Measurements from ENCODE around the gene SMIM41.
A peak's percentile ranks its signal among the peaks of the same experiment; 100 is the strongest.

The SMIM41 gene

DNA sequence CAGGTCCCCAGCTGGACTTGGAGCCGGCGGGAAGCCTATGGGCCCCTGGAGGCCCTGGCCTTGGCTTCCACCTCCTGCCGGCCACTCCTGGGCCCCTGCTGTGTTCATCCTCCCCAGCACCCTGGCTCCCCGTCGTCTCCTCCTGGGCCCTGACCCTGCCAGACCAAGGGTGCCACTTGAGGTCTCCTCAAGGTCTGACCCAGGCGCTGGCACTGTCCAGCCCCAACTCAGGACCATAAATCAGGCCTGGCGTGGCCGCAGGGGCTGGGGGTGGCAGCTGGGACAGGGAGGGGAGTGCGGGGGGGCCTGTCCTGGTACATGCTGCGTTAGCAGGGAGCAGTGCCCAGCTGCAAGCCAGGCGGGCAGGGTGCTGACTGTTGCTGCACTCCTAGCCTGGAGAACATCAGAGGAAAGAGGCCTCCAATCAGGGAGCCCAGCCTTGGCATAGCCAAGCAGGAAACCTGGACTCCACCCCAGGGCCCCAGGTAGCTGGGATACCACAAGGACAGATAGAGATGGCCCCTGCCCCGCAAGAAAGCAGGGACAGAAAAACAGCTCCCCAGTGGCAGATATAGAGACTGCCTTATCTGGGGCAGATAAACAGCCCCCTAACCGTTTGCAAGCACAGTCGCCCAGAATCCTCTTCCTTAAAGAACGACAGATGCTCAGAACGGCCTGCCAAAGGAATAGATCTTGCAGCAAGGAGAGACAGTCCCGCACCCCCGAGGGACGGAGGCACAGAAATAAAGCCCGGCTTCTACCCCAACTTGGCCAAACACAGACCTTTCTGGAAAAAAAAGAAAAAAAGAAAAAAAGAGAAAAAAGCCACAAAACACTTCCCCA is 16.2 kb upstream of the SMIM41 start:
- no peak for DNase-seq (ENCODE audit: low read depth in 2 of 2)

DNA sequence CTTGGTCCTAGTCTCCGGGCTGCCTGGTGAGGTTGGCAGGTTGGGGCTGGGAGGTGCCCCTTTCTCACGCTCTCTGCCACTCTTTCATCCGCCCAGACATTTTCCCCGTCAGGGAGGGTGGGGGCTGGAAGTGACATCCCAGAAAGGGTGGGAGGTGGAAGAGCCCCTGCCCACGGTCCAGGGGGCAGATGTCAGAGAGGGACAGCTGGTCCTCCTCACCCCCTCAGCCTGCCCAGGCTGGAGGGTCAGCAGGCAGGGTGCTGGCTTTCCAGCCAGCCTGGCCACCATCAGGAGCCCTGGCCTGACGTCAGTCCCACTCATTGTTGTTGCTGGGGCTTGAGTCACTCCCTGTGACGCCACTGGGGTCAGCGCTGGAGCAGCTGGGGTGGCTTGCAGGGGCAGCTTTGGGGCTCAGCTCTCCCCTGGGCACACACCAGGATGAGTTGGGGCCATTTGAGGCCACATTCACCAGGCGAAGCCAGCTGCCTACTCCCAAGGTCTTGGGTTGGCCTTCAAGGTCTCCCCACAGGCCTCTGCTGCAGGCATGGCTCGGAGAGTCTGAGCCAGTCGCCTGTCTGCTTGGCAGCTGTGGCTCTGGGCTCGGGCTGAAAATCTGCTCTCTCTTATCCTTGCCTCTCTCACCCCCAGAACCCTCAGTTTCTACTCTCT is 15.4 kb upstream of the SMIM41 start:
- DNase-seq (ENCODE audit: low read depth in 2 of 2): no peak

DNA sequence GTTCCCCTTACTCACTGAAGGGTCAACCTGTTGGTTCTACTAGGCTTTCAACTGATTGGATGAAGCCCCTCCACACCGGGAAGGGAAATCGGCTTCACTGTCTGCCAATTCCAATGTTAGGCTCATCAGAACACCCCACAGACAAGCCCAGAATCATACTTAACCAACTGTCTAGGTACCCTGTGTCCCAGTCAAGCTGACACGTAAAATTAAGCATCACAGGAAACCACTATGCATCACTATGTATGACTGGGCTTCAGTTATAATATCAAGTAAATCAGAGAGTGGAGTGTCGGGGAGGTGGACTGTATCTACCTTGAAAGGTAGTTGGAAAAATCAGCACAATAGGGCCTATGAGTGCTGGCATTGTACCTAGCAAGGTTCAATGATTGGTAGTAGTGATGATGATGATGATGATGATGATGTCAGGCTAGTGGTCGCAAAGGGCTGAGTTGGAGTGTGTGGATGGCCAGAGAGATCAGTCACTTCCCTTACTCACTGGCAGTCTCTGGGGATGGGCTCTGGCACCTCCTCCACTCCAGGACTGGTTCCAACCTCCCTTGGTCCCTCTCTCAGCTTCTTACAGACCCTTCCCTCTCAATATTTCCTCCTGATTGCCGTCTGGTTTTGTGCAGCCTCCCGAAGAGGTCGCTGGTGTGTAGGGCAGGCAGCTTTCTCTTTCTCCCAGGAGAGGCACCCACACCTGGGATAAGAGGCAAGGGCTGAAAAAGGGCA is 13.0 kb upstream of the SMIM41 start:
- no peak for DNase-seq (ENCODE audit: low read depth in 2 of 2)

DNA sequence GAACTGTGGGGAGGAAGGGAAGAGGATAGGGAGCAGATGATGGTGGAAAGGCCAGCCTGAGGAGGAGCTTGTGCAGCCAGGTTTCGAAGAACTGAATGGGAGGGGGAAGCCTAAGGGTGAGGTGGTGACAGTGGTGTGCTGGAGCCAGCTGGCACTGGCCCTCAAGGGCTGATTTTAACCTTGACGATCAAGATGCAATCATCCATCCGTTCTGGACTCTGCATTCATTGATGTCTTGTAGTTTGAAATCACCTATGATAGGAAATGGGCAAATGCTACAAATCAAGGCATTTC is 12.5 kb upstream of the SMIM41 start:
- DNase-seq (ENCODE audit: low read depth in 2 of 2): no peak

DNA sequence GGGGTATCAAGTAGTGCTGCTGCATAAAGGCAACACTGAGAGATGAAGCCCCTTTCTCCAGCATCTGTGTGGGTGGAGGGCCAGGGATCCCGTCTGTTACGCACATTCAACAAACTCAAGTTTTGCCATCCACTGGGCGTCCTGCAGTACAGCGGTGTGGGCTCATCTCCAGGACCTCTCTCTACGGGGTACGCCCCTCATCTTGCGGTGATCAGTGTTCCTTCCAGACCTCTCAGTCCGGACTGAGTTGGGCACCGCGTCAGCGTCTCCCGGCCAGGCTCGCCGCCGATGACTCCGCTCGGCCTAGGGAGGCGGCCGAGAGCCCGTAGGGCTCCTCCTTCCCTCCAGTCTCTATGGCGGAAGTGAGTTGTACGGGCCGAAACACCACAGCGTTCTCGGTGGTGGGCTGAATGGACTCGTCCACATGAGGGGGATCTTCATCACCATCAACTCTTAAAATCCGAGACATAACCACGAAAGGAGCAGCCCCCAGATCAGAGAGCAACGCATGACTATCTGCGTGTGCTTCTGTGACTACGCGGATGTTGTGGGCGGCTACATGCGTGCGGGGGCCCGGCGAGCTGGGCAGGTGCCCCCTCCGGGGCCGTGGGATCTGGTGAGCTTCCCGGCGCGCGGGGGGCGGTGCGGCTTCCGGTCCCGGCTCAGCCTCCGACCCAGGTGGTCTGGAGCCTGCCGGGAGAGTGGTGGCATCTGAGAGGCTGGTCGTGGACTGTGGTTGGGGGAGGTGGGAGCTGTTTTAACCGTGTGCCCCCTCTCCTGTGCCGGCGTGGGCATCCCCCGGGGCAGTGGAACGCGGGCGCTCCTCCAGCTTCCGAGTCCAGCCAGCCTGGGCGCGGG is 9.9 kb upstream of the SMIM41 start, which contains the start of gene ATG101:
Gene ATG101 (plus strand): TSS at position 652 of the 858 bp plus-strand sequence. CDS start 3,673 bp downstream, outside the sequence.
- DNase-seq (ENCODE audit: low read depth in 2 of 2): peak; percentile 70 to 80

DNA sequence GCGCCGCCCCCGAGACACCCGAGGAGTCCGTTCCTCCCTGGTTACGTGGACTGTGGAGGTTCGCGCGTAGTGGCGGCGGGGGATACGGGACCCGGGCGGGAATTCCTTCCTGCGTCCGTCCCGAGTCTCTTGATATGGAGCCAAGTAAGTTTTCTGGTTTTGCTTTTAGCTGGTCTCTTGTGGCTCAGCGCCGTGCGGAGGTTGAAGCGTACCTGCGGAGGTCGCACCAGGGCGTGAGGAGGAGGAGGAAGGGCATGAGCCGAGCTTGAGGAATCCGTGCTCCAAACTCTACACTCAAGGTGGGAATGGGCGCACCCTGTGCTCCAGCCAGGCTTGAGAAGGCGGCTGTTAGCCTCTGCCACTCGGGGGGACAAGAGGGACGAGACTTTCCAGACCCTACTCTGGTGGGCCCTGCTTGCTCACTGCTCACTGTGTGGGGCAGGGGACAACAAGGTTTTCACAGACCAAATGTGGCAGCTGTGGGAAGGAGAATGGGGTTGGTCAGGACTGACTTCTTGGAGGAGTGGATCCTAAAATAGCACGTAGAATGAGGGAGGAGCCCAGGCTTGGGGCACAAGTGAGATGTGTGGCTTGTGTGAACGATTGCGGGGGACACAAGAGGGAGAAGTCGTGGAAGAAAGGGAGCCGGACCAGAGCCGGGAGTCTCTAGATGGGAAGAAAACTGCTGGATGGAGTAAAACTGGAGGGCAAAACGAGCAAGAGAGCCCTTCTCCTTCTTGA is 9.1 kb upstream of the SMIM41 start:
- no peak for DNase-seq (ENCODE audit: low read depth in 2 of 2)

DNA sequence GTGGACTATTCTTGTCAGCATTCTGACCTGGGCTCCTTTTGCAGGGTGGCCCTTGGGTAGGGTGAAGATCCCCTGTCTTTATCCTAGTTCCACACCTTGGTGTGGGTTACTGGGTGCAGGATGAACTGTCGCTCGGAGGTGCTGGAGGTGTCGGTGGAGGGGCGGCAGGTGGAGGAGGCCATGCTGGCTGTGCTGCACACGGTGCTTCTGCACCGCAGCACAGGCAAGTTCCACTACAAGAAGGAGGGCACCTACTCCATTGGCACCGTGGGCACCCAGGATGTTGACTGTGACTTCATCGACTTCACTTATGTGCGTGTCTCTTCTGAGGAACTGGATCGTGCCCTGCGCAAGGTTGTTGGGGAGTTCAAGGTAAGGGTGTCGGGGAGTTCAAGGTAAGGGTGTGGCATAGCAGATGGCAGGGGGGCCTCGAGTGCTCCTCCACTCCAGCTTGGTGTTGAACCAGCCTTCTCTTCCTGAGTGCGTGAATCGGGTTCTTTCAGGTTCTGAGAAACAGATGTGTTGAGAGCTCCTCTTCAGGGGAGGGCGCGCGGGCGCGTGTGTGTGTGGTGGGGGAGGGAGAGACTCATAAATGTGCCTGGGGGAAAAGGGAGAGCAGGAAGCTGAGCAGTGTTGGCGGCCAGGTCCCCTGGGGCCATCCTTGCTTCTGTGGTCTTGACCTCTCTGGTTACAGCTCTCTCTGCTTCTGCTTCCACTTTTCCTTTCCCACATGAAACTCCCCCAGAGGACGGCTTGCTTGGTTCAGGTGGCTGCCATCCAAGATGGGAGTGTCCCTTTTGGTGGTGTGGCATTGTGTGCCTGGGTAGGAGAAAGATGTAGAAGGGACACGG is 5.7 kb upstream of the SMIM41 start:
- no peak for DNase-seq (ENCODE audit: low read depth in 2 of 2)

DNA sequence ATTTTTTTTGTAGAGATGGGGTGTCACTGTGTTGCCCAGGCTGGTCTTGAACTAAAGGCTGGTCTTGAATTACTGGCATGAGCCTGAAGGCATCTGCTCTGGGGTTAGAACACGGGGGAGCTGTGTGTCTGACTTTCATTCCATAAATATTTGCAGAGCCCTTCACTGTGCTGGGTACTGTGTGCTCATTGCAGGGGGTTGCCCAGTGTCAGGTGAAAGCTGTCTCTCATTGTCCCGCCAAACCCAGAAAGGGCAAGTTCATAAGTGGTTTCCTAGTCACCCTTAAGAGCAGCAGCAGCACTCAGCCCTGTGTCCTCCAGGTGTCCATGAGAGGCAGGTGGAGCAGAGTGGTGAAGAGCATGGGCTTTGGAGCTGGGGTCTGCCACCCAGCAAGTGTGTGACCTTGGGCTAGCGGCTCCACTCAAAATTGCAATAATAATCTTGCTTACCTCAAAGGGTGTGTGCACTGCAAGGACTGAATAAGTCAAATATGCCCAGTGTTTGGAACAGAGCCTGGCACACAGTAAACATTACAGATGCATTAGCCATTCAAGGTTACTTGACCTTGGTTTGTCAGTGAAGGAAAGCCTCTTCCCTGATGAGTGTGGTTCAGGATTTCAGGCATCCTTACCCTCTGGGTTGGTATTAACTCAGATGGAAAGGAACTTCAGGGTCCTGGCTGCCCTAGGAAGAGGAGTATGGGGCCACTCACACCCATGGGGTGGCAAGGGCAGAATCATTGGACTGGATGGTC is 4.4 kb upstream of the SMIM41 start:
- no peak for DNase-seq (ENCODE audit: low read depth in 2 of 2)

DNA sequence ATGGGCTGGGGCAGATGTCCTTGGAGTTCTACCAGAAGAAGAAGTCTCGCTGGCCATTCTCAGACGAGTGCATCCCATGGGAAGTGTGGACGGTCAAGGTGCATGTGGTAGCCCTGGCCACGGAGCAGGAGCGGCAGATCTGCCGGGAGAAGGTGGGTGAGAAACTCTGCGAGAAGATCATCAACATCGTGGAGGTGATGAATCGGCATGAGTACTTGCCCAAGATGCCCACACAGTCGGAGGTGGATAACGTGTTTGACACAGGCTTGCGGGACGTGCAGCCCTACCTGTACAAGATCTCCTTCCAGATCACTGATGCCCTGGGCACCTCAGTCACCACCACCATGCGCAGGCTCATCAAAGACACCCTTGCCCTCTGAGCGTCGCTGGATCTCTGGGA is 2.7 kb upstream of the SMIM41 start:
- DNase-seq (ENCODE audit: low read depth in 2 of 2): no peak

DNA sequence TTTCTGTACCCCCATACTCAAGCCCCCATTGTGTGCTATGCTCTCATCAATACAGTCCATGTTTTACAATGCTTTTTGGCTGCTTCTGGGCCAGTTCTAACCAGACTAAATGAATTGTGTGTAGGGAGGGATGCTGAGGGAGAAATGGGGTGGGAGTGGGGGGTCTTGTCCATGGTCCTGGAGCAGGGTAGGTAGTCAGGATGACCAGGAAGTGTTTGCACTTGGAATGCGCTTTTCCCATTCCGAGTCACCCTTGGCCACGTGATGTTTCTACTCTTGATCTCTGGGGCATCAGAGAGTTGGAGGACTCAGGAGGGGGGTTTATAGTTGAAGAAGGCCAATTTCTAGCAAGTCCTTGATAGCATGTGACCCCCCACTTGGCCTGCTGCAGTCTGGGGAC is 1.2 kb upstream of the SMIM41 start:
- DNase-seq (ENCODE audit: low read depth in 2 of 2): no peak

DNA sequence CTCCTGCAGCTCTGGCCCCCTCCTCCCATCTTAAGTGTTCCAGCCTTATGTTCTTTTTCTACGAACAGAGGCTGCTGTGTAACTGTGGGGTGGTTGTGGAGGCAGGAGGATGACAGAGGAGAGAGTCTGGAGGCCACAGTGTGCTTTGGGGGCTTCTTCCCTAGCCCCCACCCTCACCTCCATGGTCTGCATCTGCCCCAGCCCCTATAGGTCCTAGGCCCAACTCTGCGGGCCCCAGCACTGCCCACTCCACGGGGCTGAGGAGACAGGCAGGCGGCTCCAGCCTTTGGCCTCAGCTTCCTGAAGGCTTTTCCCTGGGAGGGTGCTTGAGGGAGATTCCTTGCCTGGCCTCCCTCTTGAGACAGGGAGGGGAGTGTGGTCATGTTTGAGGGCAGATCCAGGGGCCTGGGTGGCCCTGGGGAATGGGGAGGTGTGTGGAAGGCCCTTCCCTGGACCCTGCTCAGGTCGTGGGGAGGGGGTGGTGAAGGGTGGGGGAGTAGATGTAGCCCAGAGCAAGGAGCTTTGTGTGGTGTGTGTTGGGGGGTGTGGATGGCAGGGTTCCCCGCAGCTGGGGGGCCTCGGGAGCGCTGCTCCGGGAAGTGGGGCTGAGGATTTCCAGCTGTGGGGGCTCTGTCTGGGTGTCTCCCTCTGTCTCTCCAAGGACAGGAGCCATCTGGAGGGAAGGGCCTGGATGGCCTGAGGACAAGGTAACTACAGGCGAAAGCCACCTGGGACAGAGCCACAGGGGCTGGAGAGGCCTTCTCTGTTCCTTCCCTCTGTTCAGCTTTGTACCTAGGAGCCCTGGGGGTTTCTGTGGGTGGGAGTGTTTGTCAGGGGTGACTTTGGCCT is 1.1 kb downstream of the SMIM41 start:
- no peak for DNase-seq (ENCODE audit: low read depth in 2 of 2)

DNA sequence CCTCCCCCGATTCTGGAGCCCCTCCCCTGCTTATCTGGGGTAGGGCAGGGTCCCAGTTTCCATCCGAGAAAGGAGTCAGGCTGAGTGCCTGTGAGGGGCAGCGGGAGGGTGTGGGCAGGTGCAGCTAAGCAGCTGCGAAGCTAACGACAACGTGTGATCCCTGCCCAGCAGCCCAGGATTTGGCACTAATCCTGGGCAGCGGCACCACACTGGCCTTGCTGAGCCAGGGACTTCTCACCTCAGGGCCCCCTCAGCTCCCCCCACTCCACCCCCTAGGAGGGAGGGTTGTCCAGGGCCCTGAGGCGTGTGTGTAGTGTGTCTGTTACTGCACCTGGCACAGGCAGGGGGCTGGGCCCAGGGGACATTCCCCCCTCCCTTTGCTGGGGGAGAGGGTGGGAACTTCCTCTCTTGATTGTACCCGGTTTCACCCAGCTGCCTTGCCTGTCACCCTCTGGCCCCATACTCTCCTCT is 1.8 kb downstream of the SMIM41 start:
- no peak for DNase-seq (ENCODE audit: low read depth in 2 of 2)

DNA sequence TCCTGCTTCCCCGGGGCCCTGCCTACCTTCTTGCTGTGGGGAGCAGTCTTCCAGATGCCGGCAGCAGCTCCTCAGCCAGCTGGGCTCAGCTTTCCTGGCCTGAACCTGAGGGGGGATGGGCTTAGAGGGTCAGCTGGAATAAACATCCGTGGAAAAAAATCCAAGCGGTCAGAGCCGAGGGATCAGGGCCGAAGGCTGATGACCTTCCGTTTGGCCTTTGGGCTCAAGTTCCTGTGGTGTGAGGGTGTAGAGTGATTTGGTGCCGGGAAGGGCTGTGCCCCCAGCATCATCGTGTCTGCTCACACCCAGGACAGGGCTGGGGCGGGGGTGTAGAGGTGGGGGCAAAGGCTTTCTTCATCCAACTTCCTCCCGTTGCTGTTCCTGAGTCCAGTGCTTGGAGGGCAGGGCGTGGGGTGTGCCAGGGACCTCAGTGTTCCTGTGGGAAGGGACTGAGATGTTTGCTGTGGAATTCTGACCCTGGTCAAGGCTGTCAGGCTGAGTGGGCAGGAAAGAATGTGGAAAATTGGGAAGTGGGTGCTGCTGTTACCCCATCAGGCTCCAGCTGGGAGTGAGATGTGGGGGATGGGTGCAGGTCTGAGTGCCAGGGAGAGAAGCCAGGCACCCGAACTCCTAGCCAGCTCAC is 2.6 kb downstream of the SMIM41 start:
- DNase-seq (ENCODE audit: low read depth in 2 of 2): no peak

DNA sequence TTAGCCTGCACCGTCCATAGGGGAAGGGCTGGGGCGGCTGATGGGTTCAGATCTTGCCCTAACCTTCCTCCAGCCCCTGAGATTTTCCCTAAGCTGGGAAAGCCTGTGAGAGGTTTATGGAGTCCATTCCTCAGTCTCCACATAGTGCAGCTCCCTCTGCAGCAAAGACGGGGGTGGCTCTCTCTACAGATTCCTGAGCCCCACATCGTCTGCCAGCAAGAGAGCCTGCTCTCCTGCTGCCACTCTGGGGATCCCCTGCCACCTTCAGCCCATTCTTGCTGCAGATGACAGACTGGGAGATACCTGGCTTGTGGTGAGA is 3.1 kb downstream of the SMIM41 start:
- DNase-seq (ENCODE audit: low read depth in 2 of 2): no peak

DNA sequence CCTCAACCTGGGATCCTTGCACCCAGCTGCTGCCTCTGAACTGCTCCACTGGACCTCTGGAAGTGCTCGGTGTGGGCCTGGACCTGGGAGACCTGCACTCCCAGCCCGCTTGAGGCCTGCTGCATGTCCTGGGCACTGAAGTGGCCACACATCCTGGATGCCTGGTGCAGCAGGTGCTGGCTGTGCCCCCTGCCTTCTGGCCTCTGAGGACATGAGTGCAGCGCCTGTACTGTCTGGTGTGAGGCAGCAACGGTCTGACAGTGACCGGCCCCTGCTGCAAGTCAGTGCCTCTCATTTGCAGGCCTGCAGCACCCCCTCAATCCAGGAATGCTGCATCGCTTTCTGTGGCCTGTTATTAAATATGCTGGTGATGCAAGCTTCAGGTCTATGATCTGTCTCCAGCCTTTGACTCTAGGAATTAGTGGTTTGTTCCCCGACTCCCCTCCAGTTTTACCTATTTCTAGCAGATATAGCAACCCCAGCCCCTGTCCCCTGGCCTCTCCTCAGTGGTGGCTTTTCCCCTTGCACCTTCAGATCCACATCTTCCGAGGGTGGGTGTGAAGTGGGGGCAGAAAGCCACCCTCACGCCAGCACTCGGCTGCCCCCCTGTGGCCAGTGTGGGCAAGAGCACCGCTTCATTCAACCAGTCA is 3.6 kb downstream of the SMIM41 start:
- DNase-seq (ENCODE audit: low read depth in 2 of 2): peak; percentile 25 to 48

DNA sequence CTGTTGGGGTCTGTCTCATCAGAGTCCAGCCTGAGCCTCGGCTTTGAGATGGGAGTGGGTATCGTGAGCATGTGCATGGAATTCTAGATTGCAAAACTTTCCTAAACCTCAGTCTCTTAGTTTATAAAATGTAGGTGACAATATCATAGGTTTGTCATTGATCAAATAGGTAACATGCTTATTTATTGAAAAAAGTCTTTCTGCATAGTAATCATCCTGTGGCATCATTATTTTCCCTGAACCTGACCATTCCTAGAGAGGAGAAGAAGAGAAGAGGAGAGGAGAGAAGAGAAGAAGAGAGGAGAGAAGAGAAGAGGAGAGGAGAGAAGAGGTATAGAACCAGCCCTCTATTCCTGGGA is 4.1 kb downstream of the SMIM41 start:
- DNase-seq (ENCODE audit: low read depth in 2 of 2): no peak

DNA sequence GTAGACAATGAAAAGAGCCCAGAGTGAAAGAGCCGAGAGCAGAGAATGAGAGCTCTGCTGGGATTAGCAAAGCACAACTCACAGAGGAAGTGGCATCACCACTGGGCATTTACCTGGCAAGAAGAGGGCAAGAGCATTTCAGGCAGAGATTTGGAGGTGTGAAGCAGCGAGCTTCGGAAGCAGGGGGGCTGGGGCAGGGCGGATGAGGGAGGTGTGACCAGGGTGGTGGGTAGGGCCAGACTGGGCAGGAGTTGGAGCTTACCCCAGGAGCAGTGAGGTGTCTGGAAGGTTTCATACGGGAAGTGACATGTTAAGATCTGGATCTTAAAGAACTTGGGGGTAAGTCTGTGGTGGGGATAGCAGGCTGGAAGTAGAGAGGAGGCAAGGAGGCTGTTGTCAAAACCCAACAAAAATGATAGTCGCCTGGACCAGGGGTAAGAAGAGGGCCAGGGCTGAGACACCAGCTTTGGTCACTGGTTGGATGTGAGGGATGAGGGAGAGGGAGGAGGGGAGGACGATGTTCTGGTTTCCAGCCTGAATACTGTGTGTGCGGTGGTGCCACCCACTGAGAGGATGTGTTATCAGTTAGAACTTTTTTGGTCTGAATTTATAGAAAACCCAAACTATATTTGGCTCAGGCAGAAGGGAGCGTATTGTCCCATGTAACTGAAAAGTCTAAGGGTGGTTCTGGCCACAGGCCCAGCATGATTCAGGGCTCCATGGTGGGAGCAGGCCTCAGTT is 5.2 kb downstream of the SMIM41 start:
- DNase-seq (ENCODE audit: low read depth in 2 of 2): no peak
